GM12891 (cell line): ENCODE measurements around the gene KIT.

Source experiments
- DNase-seq: peaks from one replicate; pipeline ENCODE4 v3.0.0; 2011; ENCODE audit warnings: low spot score; ENCODE audit not compliant: insufficient read length
- FAIRE-seq: peaks from 2 replicates; lab custom pipeline; 2011; peaks lifted over from hg19 to GRCh38; lab: Jason Lieb, UNC
- PAX5 ChIP-seq: IDR thresholded peaks from 2 replicates; pipeline ENCODE4 v1.6.1; 2011; ENCODE audit warnings: low read length, moderate library complexity, mild to moderate bottlenecking; ENCODE audit not compliant: insufficient read depth, severe bottlenecking
- POLR2A ChIP-seq: IDR thresholded peaks from 2 replicates; pipeline ENCODE4 v1.6.1; 2011; ENCODE audit warnings: low read depth, low read length, control low read depth
- POLR2AphosphoS5 ChIP-seq: IDR thresholded peaks from 2 replicates; pipeline ENCODE4 v1.6.1; 2011; ENCODE audit warnings: low read depth, low read length, control low read depth
- POU2F2 ChIP-seq: IDR thresholded peaks from 2 replicates; pipeline ENCODE4 v1.6.1; 2011; ENCODE audit warnings: low read depth, mild to moderate bottlenecking, control low read depth, low read length, moderate library complexity
- SPI1 ChIP-seq: IDR thresholded peaks from 2 replicates; pipeline ENCODE4 v1.6.1; 2011; ENCODE audit warnings: low read depth, low read length, control low read depth
- TAF1 ChIP-seq: IDR thresholded peaks from 2 replicates; pipeline ENCODE4 v1.6.1; 2011; ENCODE audit warnings: low read depth, low read length, control low read depth

KIT gene

DNA sequence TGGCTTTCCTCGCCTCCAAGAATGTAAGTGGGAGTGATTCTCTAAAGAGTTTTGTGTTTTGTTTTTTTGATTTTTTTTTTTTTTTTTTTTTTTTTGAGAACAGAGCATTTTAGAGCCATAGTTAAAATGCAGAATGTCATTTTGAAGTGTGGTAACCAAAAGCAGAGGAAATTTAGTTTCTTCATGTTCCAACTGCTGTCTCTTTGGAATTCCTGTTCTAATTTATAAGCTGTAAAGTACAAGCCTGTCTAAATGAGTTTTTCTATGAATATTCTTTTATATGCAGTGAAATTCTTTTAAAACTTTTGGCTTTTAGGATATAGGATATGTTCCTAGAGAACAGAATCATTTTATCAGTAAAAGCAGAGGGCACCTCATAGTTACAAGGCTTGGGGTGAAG is 74.2 kb downstream of the KIT start:
- DNase-seq, result no peak
- TF ChIP-seq PAX5, result no peak
- FAIRE-seq, result no peak

DNA sequence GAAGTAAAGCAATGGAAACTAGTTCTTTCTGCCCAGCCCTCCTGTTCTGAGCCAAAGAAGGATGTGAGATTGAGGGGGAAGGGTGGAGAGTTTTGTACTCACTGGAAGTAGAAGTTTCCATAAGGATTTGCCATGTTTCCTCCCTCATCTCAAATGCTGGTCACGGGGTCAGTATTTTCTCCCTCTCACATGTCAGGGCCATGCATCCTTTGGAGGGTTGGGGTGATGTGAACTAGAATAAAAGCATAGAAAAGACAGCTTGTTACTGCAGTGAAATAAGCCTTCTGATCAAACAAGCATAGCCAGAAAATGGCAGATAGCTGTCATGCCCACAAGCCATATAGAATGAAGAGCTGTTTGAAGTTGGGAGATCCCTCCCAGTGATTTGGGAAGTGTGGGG is 79.7 kb downstream of the KIT start:
- FAIRE-seq (no peak), DNase-seq (no peak)
- TF ChIP-seq POLR2AphosphoS5 (no peak), SPI1 (no peak), POLR2A (no peak), PAX5 (no peak), POU2F2 (no peak), TAF1 (no peak)

DNA sequence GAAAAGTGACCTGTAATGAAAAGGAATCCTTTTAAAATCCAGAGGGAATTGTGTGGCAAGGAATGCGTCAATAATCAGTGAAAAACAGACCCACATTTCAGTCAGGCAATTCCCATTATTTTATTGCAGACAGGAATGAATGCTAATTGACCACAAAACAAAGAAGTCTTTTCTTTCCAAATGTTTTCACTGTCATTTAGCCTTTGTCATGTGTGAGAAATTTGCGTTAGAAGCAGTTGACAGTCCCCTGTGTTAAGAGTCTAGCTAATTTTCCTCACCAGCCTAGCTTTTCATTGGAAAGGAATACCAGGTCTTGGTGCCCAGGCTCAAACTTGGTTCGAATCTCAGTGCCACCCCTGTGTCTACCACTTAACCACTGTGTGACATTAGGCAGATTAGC is 83.4 kb downstream of the KIT start:
- TF ChIP-seq PAX5, result no peak
- TF ChIP-seq SPI1, result no peak
- TF ChIP-seq POLR2AphosphoS5, result no peak
- no peak for TF ChIP-seq POLR2A
- TF ChIP-seq TAF1, result no peak
- no peak for TF ChIP-seq POU2F2
- DNase-seq (no peak), FAIRE-seq (no peak)

DNA sequence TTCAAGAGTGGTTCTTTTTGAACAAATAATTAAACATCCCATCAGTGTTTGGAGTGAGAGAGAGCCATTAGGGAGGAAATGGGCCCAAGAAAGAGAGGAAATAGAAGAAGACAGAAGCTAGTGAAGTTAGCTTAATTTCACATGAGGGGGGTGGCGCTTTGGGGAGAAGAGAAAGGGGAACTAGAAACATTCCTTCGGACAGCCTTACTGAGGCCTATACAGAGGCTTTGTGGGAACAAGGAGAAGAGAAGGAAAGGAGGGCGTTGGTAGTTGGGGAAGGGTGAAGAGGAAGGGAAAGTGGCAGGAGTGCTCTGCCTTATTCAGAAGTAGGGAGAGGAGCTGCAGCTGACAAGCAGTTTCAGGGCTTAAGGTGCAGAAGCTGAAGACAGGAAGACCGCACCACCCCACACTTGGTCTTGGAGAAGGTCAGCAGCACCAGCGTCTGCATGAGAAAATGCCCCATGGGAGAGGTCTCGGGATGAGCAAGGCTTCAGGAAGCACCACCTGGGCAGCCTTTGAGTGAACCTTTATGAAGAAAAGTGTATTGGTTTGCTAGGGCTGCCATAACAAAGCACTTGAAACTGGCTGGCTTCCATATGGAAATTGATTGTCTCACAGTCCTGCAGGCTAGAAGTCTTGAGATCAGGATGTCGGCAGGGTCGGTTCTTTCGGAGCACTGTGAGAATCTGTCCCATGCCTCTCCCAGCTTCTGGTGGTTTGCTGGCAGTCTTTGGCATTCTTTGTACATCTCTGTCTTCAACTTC is 85.1 kb downstream of the KIT start:
- FAIRE-seq, result no peak
- DNase-seq, result no peak
- no peak for TF ChIP-seq TAF1
- TF ChIP-seq POLR2AphosphoS5, result no peak
- no peak for TF ChIP-seq POU2F2
- no peak for TF ChIP-seq SPI1
- TF ChIP-seq POLR2A, result no peak
- TF ChIP-seq PAX5, result no peak

DNA sequence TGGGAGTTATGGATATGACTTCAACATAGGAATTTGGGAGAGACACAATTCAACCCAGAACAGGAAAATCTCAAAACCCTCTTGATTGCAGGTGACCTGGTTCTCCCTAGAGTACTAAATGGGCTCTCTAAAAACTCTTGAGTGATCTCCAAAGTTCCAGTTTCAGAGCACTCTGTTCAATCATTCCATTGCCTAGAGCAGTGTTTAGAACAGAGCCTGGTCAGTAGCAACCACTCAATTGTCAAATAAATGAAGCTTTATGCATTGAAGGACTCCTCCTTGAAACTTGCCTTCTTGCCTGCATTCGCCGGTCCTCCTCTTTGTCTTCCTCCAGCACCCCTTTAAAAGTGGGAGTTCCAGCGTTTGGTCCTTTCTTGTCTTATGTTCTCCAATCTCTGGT is 85.8 kb downstream of the KIT start:
- FAIRE-seq (no peak), DNase-seq (no peak)
- no peak for TF ChIP-seq POLR2A
- TF ChIP-seq PAX5, result no peak
- TF ChIP-seq SPI1, result no peak
- TF ChIP-seq POLR2AphosphoS5, result no peak
- no peak for TF ChIP-seq POU2F2
- TF ChIP-seq TAF1, result no peak

DNA sequence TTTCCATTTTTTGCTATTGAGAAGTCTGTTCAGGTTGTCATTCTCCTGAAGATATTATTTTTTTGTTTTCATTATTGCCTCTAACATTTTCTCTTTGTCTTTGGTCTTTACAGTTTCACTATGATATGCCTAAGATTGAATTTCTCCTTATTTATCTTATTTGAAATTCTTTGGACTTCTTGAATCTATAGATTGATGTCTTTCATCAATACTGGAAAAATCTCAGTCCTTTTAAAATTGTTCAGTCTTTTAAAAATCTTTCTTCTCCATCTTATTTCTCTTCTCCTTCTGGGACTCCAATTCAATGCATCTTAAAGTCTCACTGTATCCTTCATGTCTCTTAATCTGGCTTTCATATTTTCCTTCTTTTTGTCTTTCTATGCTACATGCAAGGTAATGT is 86.7 kb downstream of the KIT start:
- DNase-seq, result no peak
- FAIRE-seq, result no peak
- no peak for TF ChIP-seq POU2F2
- no peak for TF ChIP-seq POLR2A
- no peak for TF ChIP-seq SPI1
- TF ChIP-seq POLR2AphosphoS5, result no peak
- TF ChIP-seq TAF1, result no peak
- TF ChIP-seq PAX5, result no peak

DNA sequence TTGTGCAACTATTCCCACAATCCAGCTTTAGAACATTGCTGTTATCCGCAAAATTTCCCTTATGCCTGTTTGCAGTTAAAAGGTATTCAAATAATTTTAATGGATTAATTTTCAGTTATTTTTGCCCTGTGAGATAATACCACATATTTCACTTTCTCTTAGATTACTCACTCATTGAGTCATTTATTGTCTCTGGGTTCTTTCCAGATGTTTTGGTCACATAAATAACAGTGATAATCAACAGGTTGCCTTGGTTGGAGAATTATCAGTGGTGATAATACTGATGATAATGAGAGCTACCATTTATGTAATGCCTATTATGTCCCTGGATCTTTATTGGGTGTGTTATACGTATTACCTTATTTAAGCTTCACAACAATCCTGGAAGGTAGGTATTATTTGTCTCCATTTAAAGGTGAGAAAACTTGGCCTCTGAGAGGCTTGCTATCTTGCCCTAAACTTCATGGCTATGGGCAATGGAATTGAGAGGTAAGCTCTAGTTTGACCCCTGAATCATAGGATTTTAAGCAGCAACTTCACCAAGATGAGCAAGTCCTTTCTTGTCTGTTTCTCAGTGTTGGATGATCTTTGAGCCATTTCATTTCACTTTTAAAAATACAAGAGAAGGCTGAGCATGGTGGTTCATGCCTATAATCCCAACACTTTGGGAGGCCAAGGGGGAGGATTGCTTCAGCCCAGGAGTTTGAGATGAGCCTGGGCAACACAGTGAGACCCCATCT is 87.4 kb downstream of the KIT start:
- DNase-seq (no peak), FAIRE-seq (no peak)
- no peak for TF ChIP-seq PAX5
- TF ChIP-seq POLR2A, result no peak
- TF ChIP-seq TAF1, result no peak
- TF ChIP-seq POLR2AphosphoS5, result no peak
- no peak for TF ChIP-seq SPI1
- no peak for TF ChIP-seq POU2F2

DNA sequence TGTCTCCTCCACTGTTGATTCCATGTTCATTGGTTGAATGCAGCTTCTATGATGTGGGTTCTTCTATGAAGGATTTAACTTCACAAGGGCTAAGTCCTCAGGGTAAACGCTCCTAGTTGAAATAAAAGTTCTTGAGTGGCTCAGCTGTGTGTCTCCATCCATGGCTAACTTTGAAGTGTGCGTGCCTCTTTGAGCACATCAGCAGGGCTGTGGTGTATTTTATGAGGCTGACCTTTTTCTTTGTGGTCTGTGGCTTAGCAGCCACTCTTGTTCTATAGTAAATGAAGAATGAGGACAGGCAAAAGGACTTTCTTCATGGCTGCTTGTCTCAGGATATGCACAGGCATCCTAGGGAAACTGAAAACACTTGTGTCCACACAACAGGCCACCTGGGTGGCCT is 88.5 kb downstream of the KIT start:
- FAIRE-seq (no peak), DNase-seq (no peak)
- TF ChIP-seq POLR2A, result no peak

DNA sequence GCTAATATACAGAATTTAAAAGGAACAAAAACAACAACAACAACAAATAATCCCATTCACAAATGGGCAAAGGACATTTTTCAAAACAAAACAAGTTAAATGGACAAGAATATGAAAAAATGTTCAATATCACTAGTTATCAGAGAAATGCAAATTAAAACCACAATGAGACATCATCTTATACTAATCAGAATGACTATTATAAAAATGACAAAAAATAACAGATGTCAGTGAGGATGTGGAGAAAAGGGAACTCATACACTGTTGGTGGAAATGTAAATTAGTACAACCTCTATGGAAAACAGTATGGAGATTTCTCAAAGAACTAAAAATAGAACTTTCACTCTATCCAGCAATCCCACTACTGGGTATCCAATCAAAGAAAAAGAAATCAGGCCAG is 92.6 kb downstream of the KIT start:
- no peak for TF ChIP-seq POLR2AphosphoS5
- no peak for TF ChIP-seq PAX5
- TF ChIP-seq POLR2A, result no peak
- no peak for TF ChIP-seq SPI1
- TF ChIP-seq TAF1, result no peak
- TF ChIP-seq POU2F2, result no peak
- no peak for DNase-seq
- no peak for FAIRE-seq

DNA sequence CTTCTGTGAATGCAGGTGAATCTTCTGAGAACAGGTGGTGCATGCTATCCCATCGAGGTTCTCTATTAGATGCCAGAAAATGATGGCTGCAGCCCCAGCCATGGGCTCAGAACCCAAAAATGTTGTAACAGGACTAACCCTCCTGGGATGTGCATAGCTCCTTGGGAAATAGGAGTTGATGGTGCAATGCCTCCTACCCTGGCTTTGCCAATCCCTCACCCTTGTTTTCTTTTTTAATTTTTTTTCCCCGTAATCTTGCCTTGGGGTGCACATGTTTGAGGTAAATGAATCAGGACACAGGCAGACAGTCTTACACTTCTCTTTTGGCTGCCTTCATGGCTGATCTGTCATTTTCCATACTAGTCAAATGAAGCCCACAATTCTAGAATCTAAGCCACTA is 96.6 kb downstream of the KIT start:
- TF ChIP-seq TAF1 (no peak), SPI1 (no peak)
- FAIRE-seq (no peak), DNase-seq (no peak)

DNA sequence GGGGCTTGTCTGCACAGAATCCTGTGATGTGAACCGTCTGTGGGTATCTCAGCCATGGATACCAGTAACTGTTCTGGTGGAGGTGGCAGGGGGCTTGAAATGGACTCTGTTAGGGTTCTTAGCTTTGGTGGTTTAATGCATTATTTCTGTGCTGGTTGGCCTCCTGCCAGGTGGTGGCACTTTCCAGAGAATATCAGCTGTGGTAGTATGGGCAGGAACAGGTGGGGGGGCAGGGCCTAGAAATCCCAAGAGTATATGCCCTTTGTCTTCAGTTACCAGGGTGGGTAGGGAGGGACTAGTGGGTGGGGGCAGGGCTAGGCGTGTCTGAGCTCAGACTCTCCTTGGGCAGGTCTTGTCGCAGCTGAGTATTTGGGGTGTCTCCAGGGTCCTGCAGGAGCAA is 106.7 kb downstream of the KIT start:
- TF ChIP-seq SPI1 (no peak), POU2F2 (no peak), TAF1 (no peak), PAX5 (no peak), POLR2A (no peak), POLR2AphosphoS5 (no peak)
- DNase-seq (no peak), FAIRE-seq (no peak)
